Mesendoderm (in vitro differentiated cells): ENCODE results near the gene HOMER2.
A peak's percentile ranks its signal among the peaks of the same experiment; 100 is the strongest.
"Not testable (repeated sequence)": the region's sequence is repeated elsewhere in the genome, so short reads cannot be mapped to it uniquely, and the experiment has no call there.

Source experiments
- DNase-seq: peaks from one replicate; pipeline ENCODE4 v3.0.0; 2013
- H2AK5ac ChIP-seq: 2 replicates; pipeline ENCODE4 v1.6.1; 2013; ENCODE audit warnings: low read length, inconsistent platforms
- H2BK120ac ChIP-seq: 2 replicates; pipeline ENCODE4 v1.6.1; 2013; ENCODE audit warnings: low read depth, mild to moderate bottlenecking, low read length, moderate library complexity, mixed read lengths
- H2BK15ac ChIP-seq: replicated peaks from 2 replicates; pipeline ENCODE4 v1.6.1; 2013; ENCODE audit warnings: low read depth, mild to moderate bottlenecking, moderate library complexity
- H2BK5ac ChIP-seq: 2 replicates; pipeline ENCODE4 v1.6.1; 2013; ENCODE audit warnings: low read length, inconsistent platforms
- H3K18ac ChIP-seq: 2 replicates; pipeline ENCODE4 v1.6.1; 2013; ENCODE audit warnings: mild to moderate bottlenecking, low read length, mixed read lengths
- H3K23ac ChIP-seq: one replicate; pipeline ENCODE4 v1.6.1; 2013; ENCODE audit warnings: low read length
- H3K27ac ChIP-seq: 2 replicates; pipeline ENCODE4 v1.5.1; 2013; ENCODE audit warnings: low read depth, mild to moderate bottlenecking, inconsistent platforms, low read length, moderate library complexity
- H3K27me3 ChIP-seq: 2 replicates; pipeline ENCODE4 v1.6.1; 2013; ENCODE audit warnings: low read length, control low read depth, mild to moderate bottlenecking, inconsistent platforms; ENCODE audit not compliant: insufficient read depth, poor library complexity
- H3K36me3 ChIP-seq: 2 replicates; pipeline ENCODE4 v1.6.1; 2013; ENCODE audit warnings: low read length, inconsistent platforms; ENCODE audit not compliant: control insufficient read depth, insufficient read depth
- H3K4ac ChIP-seq: one replicate; pipeline ENCODE4 v1.6.1; 2013; ENCODE audit warnings: low read depth, mild to moderate bottlenecking, low read length, moderate library complexity
- H3K4me1 ChIP-seq: 2 replicates; pipeline ENCODE4 v1.6.1; 2013; ENCODE audit warnings: low read depth, low read length, inconsistent platforms; ENCODE audit not compliant: control insufficient read depth
- H3K4me2 ChIP-seq: 2 replicates; pipeline ENCODE4 v1.6.1; 2013; ENCODE audit warnings: low read length
- H3K4me3 ChIP-seq: 2 replicates; pipeline ENCODE4 v1.5.1; 2013; ENCODE audit warnings: mild to moderate bottlenecking, low read length
- H3K56ac ChIP-seq: one replicate; pipeline ENCODE4 v1.6.1; 2013; ENCODE audit warnings: low read length
- H3K79me1 ChIP-seq: 2 replicates; pipeline ENCODE4 v1.6.1; 2013; ENCODE audit warnings: low read length, inconsistent platforms
- H3K79me2 ChIP-seq: 2 replicates; pipeline ENCODE4 v1.6.1; 2013; ENCODE audit warnings: mild to moderate bottlenecking, low read length; ENCODE audit not compliant: control insufficient read depth, insufficient read depth
- H3K9ac ChIP-seq: 2 replicates; pipeline ENCODE4 v1.6.1; 2013; ENCODE audit warnings: low read length, inconsistent platforms
- H4K5ac ChIP-seq: one replicate; pipeline ENCODE4 v1.6.1; 2013; ENCODE audit warnings: low read length
- H4K8ac ChIP-seq: one replicate; pipeline ENCODE4 v1.6.1; 2013; ENCODE audit warnings: low read depth, mild to moderate bottlenecking, control low read depth, low read length, moderate library complexity
- WGBS: extraction: QIAGEN DNeasy Blood & Tissue Kit; methylation state at CpG from one replicate; pipeline ENCODE4 v1.1.7; 2013; ENCODE audit warnings: low lambda C conversion rate, missing lambda C conversion rate; ENCODE audit not compliant: insufficient coverage; ENCODE audit errors: extremely low coverage; 5-methylcytosine and 5-hydroxymethylcytosine counted together

Gene HOMER2

DNA sequence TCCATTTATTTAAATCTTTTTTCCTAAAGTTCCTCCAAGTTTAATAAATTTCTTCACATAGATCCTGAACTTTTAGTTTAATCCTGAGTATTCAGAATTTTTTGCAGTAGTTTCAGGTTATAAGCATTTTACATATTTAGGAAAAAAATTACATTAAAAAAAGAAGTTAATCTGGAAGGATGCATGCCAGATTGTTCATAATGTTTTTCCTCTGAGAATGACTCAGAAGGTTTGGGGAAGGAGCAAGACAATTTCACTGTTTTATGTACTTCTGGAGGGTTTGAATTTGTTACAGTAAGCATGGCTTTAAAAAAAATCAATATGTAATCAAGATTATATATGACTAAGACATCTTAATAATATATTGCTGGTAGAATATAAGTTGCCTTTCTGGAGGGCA lies 130.7 kb downstream of the HOMER2 start:
- H3K18ac ChIP-seq, H4K5ac ChIP-seq, H2AK5ac ChIP-seq, DNase-seq, H3K4me3 ChIP-seq, H3K27ac ChIP-seq, H3K36me3 ChIP-seq, H3K4me2 ChIP-seq, H3K23ac ChIP-seq, H3K79me1 ChIP-seq, H4K8ac ChIP-seq, H3K9ac ChIP-seq, H2BK15ac ChIP-seq, H3K27me3 ChIP-seq, H3K4ac ChIP-seq, H3K4me1 ChIP-seq, H3K56ac ChIP-seq, H2BK5ac ChIP-seq, H2BK120ac ChIP-seq, H3K79me2 ChIP-seq: not testable (repeated sequence)

- H3K79me2 ChIP-seq, H3K36me3 ChIP-seq, H3K27me3 ChIP-seq, H3K56ac ChIP-seq, H3K4me1 ChIP-seq, H3K18ac ChIP-seq, DNase-seq, H4K5ac ChIP-seq, H2BK5ac ChIP-seq, H4K8ac ChIP-seq, H3K79me1 ChIP-seq, H3K23ac ChIP-seq, H2AK5ac ChIP-seq, H3K4ac ChIP-seq, H2BK15ac ChIP-seq, H3K4me3 ChIP-seq, H2BK120ac ChIP-seq, H3K4me2 ChIP-seq, H3K27ac ChIP-seq, H3K9ac ChIP-seq: not testable (repeated sequence)
- WGBS = no CpG with 5 or more reads among the region's 3 CpGs
Measured at GRCh38 chr15:82821396-82821795, 131.1 kb downstream of the HOMER2 start.

- Histone ChIP-seq H3K4me2 (no peak overlapping the region), H3K27ac (no peak overlapping the region), H3K79me2 (no peaks in the 10 kb centered on the region), H2BK120ac (no peak overlapping the region), H4K5ac (no peak overlapping the region), H2BK15ac (no peak overlapping the region), H3K36me3 (no peaks in the 10 kb centered on the region), H3K4me3 (no peak overlapping the region), H3K79me1 (no peaks in the 10 kb centered on the region), H3K18ac (no peak overlapping the region), H3K23ac (no peak overlapping the region), H3K56ac (no peak overlapping the region), H3K27me3 (no peaks in the 10 kb centered on the region), H3K9ac (no peak overlapping the region), H2BK5ac (no peak overlapping the region), H3K4ac (no peak overlapping the region), H4K8ac (no peak overlapping the region), H2AK5ac (no peak overlapping the region), H3K4me1 (no peaks in the 10 kb centered on the region)
- no peak for DNase-seq
Measured at GRCh38 chr15:82820128-82820527, 132.4 kb downstream of the HOMER2 start.

- no peak for DNase-seq
- WGBS = no CpG with 5 or more reads among the region's 4 CpGs
- peaks cover 2% of the 10 kb centered on the region for H3K36me3 ChIP-seq
- no peak overlapping the region for H3K18ac ChIP-seq
- H3K4me3 ChIP-seq = no peak overlapping the region
- H3K23ac ChIP-seq = no peak overlapping the region
- H2BK5ac ChIP-seq = no peak overlapping the region
- H3K4me1 ChIP-seq = no peaks in the 10 kb centered on the region
- H3K56ac ChIP-seq = no peak overlapping the region
- H3K9ac ChIP-seq = no peak overlapping the region
- no peak overlapping the region for H2AK5ac ChIP-seq
- no peak overlapping the region for H3K27ac ChIP-seq
- H4K8ac ChIP-seq = no peak overlapping the region
- peaks cover 1% of the 10 kb centered on the region for H3K79me1 ChIP-seq
- no peak overlapping the region for H2BK120ac ChIP-seq
- H3K4me2 ChIP-seq = no peak overlapping the region
- no peak overlapping the region for H2BK15ac ChIP-seq
- H3K4ac ChIP-seq = no peak overlapping the region
- no peaks in the 10 kb centered on the region for H3K79me2 ChIP-seq
- no peak overlapping the region for H4K5ac ChIP-seq
- no peaks in the 10 kb centered on the region for H3K27me3 ChIP-seq
Measured at GRCh38 chr15:82812994-82813393, 139.5 kb downstream of the HOMER2 start.

GRCh38 chr15:82810890-82811426 lies 141.6 kb downstream of the HOMER2 start:
- Histone ChIP-seq H4K5ac (no peak overlapping the region), H3K23ac (no peak overlapping the region), H3K79me1 (peaks cover 1% of the 10 kb centered on the region), H3K36me3 (peaks cover 2% of the 10 kb centered on the region), H4K8ac (no peak overlapping the region), H3K56ac (peak overlapping the region; percentile 93), H3K27me3 (no peaks in the 10 kb centered on the region), H3K79me2 (no peaks in the 10 kb centered on the region), H3K27ac (no peak overlapping the region), H2AK5ac (no peak overlapping the region), H2BK5ac (no peak overlapping the region), H3K4ac (no peak overlapping the region), H3K4me3 (peak overlapping the region; percentile 72), H3K4me2 (peak overlapping the region; percentile 39), H3K18ac (no peak overlapping the region), H3K9ac (peak overlapping the region; percentile 90), H2BK15ac (no peak overlapping the region), H2BK120ac (no peak overlapping the region), H3K4me1 (no peaks in the 10 kb centered on the region)
- DNase-seq = no peak
- WGBS = no CpG with 5 or more reads among the region's 6 CpGs

GRCh38 chr15:82810061-82810889 lies 142.2 kb downstream of the HOMER2 start:
- Histone ChIP-seq H2AK5ac (no peak overlapping the region), H3K4me2 (peak overlapping the region; percentile 61), H3K4ac (peak overlapping the region; percentile 94), H3K27me3 (no peaks in the 10 kb centered on the region), H3K56ac (peak overlapping the region; percentile 93), H3K4me3 (peak overlapping the region; percentile 72), H2BK15ac (no peak overlapping the region), H3K36me3 (peaks cover 2% of the 10 kb centered on the region), H3K23ac (peak overlapping the region; percentile 97), H2BK120ac (no peak overlapping the region), H3K9ac (peak overlapping the region; percentile 90), H4K8ac (no peak overlapping the region), H2BK5ac (no peak overlapping the region), H3K79me2 (no peaks in the 10 kb centered on the region), H3K18ac (peak overlapping the region; percentile 81), H3K4me1 (no peaks in the 10 kb centered on the region), H4K5ac (no peak overlapping the region), H3K79me1 (peaks cover 1% of the 10 kb centered on the region), H3K27ac (peak overlapping the region; percentile 79)
- peak; percentile 59 for DNase-seq
- WGBS = no CpG with 5 or more reads among the region's 81 CpGs
